ENCODE results near the gene SECISBP2. TPM values are rescaled to one million over a fixed set of nuclear protein-coding genes. Genes with fewer than 3 reads are reported as not detected.

Gene SECISBP2
- total and polyA plus RNA-seq, 2 of the 13 experiments (the other 11 are each of a cell fraction or from before 2014, with no cell fraction given): 32.4 to 38.0 TPM

- Histone ChIP-seq H2AFZ (ENCODE audit: low read length) (no peak overlapping the region), H4K20me1 (ENCODE audit: insufficient read depth, low read length) (no peaks in the 10 kb centered on the region), H3K9ac (ENCODE audit: insufficient read depth, low read depth, low read length) (no peak overlapping the region), H3K4me3 (replicated peaks in 1 of 3; ENCODE audit: insufficient read depth in 1 of 3, low read depth in 2 of 3, low read length in 3 of 3) (no peak overlapping the region), H3K4me1 (ENCODE audit: insufficient read depth, low read length) (no peaks in the 10 kb centered on the region), H3K4me2 (ENCODE audit: low read depth, low read length) (no peak overlapping the region), H3K27ac (ENCODE audit: extremely low read length, insufficient read depth, low read length) (no peak overlapping the region), H3K27me3 (ENCODE audit: control insufficient read depth in 1 of 2, insufficient read depth in 2 of 2, low read length in 2 of 2) (no peaks in the 10 kb centered on the region), H3K79me2 (ENCODE audit: insufficient read depth, low read length) (no peaks in the 10 kb centered on the region), H3K36me3 (replicated peaks in 1 of 2; ENCODE audit: control insufficient read depth in 1 of 2, insufficient read depth in 2 of 2, low read length in 2 of 2) (no peaks in the 10 kb centered on the region), H3K9me3 (ENCODE audit: low read length) (no peaks in the 10 kb centered on the region)
- ChIA-PET CTCF (ENCODE audit: low intra/inter-chr PET ratio, low total read pairs) (no interaction called here), POLR2A (no interaction called here)
- DNase-seq (ENCODE audit: low spot score) (no peak), ATAC-seq (no peak), FAIRE-seq (no peak)
- 8% methylated on average over 2 of the region's 2 CpGs for WGBS (ENCODE audit: low lambda C conversion rate)
- intact Hi-C loops (cut with micrococcal nuclease; ENCODE audit: unreplicated experiment): no loop called here
- no peak for TF ChIP-seq IRF1 (CRISPR knock-in tag; IDR thresholded peaks at IDR 0.05; ENCODE audit: low read depth)
- no peak for TF ChIP-seq ZNF33A (CRISPR knock-in tag; IDR thresholded peaks at IDR 0.05; ENCODE audit: borderline replicate concordance)
- no peak for TF ChIP-seq GPN1 (CRISPR knock-in tag; IDR thresholded peaks at IDR 0.05; ENCODE audit: borderline replicate concordance)
- TF ChIP-seq KAT7 (CRISPR knock-in tag; IDR thresholded peaks at IDR 0.05; ENCODE audit: borderline replicate concordance): no peak
- TF ChIP-seq ZNF142 (CRISPR knock-in tag; IDR thresholded peaks at IDR 0.05): no peak
- BruUV-seq (replicated peaks): no TSS peak
- in situ Hi-C loops (cut with HindIII; ENCODE audit: extremely low pct_ligation_motif_present, low pct_unique_long_range_greater_than_20kb): no loop called here
Measured at GRCh38 chr9:89407070-89407469, 88.8 kb downstream of the SECISBP2 start.
